ENCODE data around the gene GARS1. TPM values are rescaled to one million over a fixed set of nuclear protein-coding genes. Genes with fewer than 3 reads are reported as not detected.

The GARS1 gene
- total RNA-seq, 3 donors from 2014 or later (not counting 1 experiment from before 2014, with no cell fraction given) = 80.2 to 107 (median 92.4) TPM

GRCh38 chr7:30627026-30627425, 32.3 kb downstream of the GARS1 start:
- Histone ChIP-seq H3K27ac (ENCODE audit: low read length) (no peak overlapping the region), H3K36me3 (ENCODE audit: control insufficient read depth, insufficient read depth, low read length) (peaks cover 69% of the 10 kb centered on the region), H3K4me1 (ENCODE audit: control insufficient read depth, insufficient read depth, low read length) (no peaks in the 10 kb centered on the region), H3K27me3 (ENCODE audit: control insufficient read depth, insufficient read depth, low read length) (no peaks in the 10 kb centered on the region), H3K4me3 (ENCODE audit: low read length) (no peak overlapping the region), H3K9me3 (ENCODE audit: control insufficient read depth, insufficient read depth, low read length) (no peaks in the 10 kb centered on the region)
- Mint-ChIP-seq H3K36me3 (peaks cover 30% of the 10 kb centered on the region), H3K9me3 (no peaks in the 10 kb centered on the region), H3K4me1 (no peaks in the 10 kb centered on the region), H3K27ac (no peak overlapping the region), H3K27me3 (ENCODE audit: low read depth in 2 of 2) (no peaks in the 10 kb centered on the region), H3K4me3 (no peak overlapping the region)
- ATAC-seq (no peak), DNase-seq (no peak)
- 98% methylated on average over 4 of the region's 4 CpGs for WGBS (ENCODE audit: insufficient coverage)
- intact Hi-C loops (cut with micrococcal nuclease) = no loop called here
- TF ChIP-seq CTCF (IDR thresholded peaks at IDR 0.05) = no peak

GRCh38 chr7:30630986-30631385, 36.3 kb downstream of the GARS1 start:
- Mint-ChIP-seq H3K4me1 (no peaks in the 10 kb centered on the region), H3K9me3 (no peaks in the 10 kb centered on the region), H3K27me3 (ENCODE audit: low read depth in 2 of 2) (no peaks in the 10 kb centered on the region), H3K4me3 (no peak overlapping the region), H3K36me3 (peaks cover 35% of the 10 kb centered on the region), H3K27ac (no peak overlapping the region)
- ATAC-seq = no peak
- TF ChIP-seq CTCF (IDR thresholded peaks at IDR 0.05) = no peak
- WGBS (ENCODE audit: insufficient coverage) = 96% methylated on average over 3 of the region's 4 CpGs
- Histone ChIP-seq H3K27ac (ENCODE audit: low read length) (no peak overlapping the region), H3K4me3 (ENCODE audit: low read length) (no peak overlapping the region), H3K27me3 (ENCODE audit: control insufficient read depth, insufficient read depth, low read length) (no peaks in the 10 kb centered on the region), H3K9me3 (ENCODE audit: control insufficient read depth, insufficient read depth, low read length) (no peaks in the 10 kb centered on the region), H3K4me1 (ENCODE audit: control insufficient read depth, insufficient read depth, low read length) (no peaks in the 10 kb centered on the region), H3K36me3 (ENCODE audit: control insufficient read depth, insufficient read depth, low read length) (peaks cover 74% of the 10 kb centered on the region)
- no peak for DNase-seq
- intact Hi-C loops (cut with micrococcal nuclease) = no loop called here

GRCh38 chr7:30633223-30633622, 38.5 kb downstream of the GARS1 start:
- Histone ChIP-seq H3K27ac (ENCODE audit: low read length) (no peak overlapping the region), H3K27me3 (ENCODE audit: control insufficient read depth, insufficient read depth, low read length) (no peaks in the 10 kb centered on the region), H3K9me3 (ENCODE audit: control insufficient read depth, insufficient read depth, low read length) (no peaks in the 10 kb centered on the region), H3K4me1 (ENCODE audit: control insufficient read depth, insufficient read depth, low read length) (no peaks in the 10 kb centered on the region), H3K4me3 (ENCODE audit: low read length) (no peak overlapping the region), H3K36me3 (ENCODE audit: control insufficient read depth, insufficient read depth, low read length) (peaks cover 64% of the 10 kb centered on the region)
- no peak for DNase-seq
- Mint-ChIP-seq H3K36me3 (peaks cover 35% of the 10 kb centered on the region), H3K27ac (peak overlapping the region in 1 of 2 donors; percentile 24), H3K9me3 (no peaks in the 10 kb centered on the region), H3K4me1 (no peaks in the 10 kb centered on the region), H3K27me3 (ENCODE audit: low read depth in 2 of 2) (no peaks in the 10 kb centered on the region), H3K4me3 (no peak overlapping the region)
- 96% methylated on average over 3 of the region's 3 CpGs for WGBS (ENCODE audit: insufficient coverage)
- no peak for TF ChIP-seq CTCF (IDR thresholded peaks at IDR 0.05)
- intact Hi-C loops (cut with micrococcal nuclease) = no loop called here
- ATAC-seq = no peak

GRCh38 chr7:30634193-30634626, 39.5 kb downstream of the GARS1 start:
- H3K4me3 Mint-ChIP-seq = no peak overlapping the region
- H3K36me3 ChIP-seq (ENCODE audit: control insufficient read depth, insufficient read depth, low read length) = peaks cover 55% of the 10 kb centered on the region
- no peak overlapping the region for H3K27ac ChIP-seq (ENCODE audit: low read length)
- ATAC-seq = no peak
- H3K4me1 ChIP-seq (ENCODE audit: control insufficient read depth, insufficient read depth, low read length) = no peaks in the 10 kb centered on the region
- 100% methylated on average over 1 of the region's 1 CpG for WGBS (ENCODE audit: insufficient coverage)
- no peak for TF ChIP-seq CTCF (IDR thresholded peaks at IDR 0.05)
- peak overlapping the region; percentile 3 to 38 for H3K27ac Mint-ChIP-seq
- H3K36me3 Mint-ChIP-seq = peaks cover 26% of the 10 kb centered on the region
- no peaks in the 10 kb centered on the region for H3K9me3 ChIP-seq (ENCODE audit: control insufficient read depth, insufficient read depth, low read length)
- H3K27me3 ChIP-seq (ENCODE audit: control insufficient read depth, insufficient read depth, low read length) = no peaks in the 10 kb centered on the region
- no peaks in the 10 kb centered on the region for H3K4me1 Mint-ChIP-seq
- DNase-seq = no peak
- H3K9me3 Mint-ChIP-seq = no peaks in the 10 kb centered on the region
- intact Hi-C loops (cut with micrococcal nuclease) = no loop called here
- no peaks in the 10 kb centered on the region for H3K27me3 Mint-ChIP-seq (ENCODE audit: low read depth in 2 of 2)
- no peak overlapping the region for H3K4me3 ChIP-seq (ENCODE audit: low read length)
